ENCODE data around the gene FN1. TPM values are rescaled to one million over a fixed set of nuclear protein-coding genes. Genes with fewer than 3 reads are reported as not detected.

Gene FN1
- total RNA-seq, 4 donors from 2014 or later: 45.8 to 78.1 (median 52.7) TPM

DNA sequence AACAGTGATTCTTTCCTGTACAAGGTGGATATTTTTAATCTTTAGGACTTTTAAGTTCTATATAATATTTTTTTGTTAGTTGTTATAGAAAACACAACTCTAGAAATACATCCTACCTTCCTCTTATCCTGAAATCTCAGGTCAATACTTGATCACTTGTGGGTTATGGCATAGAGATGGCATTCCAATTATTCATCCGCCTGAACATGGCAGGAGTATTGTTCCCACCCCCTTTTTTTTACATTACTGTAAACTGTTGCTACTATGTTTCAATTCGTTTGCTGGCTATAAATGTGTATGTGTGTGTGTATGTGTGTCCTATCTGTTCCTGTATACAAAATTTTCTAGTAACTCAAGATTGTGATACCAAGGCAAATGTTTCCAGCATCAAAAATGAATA lies 43.3 kb upstream of the FN1 start:
- no peaks in the 10 kb centered on the region for H3K9me3 ChIP-seq
- no peak overlapping the region for H3K27ac ChIP-seq
- no peaks in the 10 kb centered on the region for H3K27me3 ChIP-seq
- no peaks in the 10 kb centered on the region for H3K4me1 ChIP-seq
- H3K4me3 ChIP-seq: no peak overlapping the region
- TF ChIP-seq, protein P1, sequence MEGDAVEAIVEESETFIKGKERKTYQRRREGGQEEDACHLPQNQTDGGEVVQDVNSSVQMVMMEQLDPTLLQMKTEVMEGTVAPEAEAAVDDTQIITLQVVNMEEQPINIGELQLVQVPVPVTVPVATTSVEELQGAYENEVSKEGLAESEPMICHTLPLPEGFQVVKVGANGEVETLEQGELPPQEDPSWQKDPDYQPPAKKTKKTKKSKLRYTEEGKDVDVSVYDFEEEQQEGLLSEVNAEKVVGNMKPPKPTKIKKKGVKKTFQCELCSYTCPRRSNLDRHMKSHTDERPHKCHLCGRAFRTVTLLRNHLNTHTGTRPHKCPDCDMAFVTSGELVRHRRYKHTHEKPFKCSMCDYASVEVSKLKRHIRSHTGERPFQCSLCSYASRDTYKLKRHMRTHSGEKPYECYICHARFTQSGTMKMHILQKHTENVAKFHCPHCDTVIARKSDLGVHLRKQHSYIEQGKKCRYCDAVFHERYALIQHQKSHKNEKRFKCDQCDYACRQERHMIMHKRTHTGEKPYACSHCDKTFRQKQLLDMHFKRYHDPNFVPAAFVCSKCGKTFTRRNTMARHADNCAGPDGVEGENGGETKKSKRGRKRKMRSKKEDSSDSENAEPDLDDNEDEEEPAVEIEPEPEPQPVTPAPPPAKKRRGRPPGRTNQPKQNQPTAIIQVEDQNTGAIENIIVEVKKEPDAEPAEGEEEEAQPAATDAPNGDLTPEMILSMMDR (IDR thresholded peaks at IDR 0.05): no peak
- TF ChIP-seq EP300 (IDR thresholded peaks at IDR 0.05): no peak
- WGBS: 56% methylated on average over 2 of the region's 2 CpGs
- H3K36me3 ChIP-seq: no peaks in the 10 kb centered on the region
- no peak for DNase-seq (ENCODE audit: low spot score in 2 of 2)

- no peak for TF ChIP-seq POLR2A (IDR thresholded peaks at IDR 0.05)
- Histone ChIP-seq H3K27me3 (no peaks in the 10 kb centered on the region), H3K27ac (no peak overlapping the region), H3K9me3 (no peaks in the 10 kb centered on the region), H3K36me3 (no peaks in the 10 kb centered on the region), H3K4me1 (no peaks in the 10 kb centered on the region), H3K4me3 (no peak overlapping the region)
- DNase-seq (ENCODE audit: low spot score in 2 of 2): no peak
- WGBS: 66% methylated on average over 2 of the region's 2 CpGs
Observed at GRCh38 chr2:215476424-215476823, 40.6 kb upstream of the FN1 start.

GRCh38 chr2:215466097-215466909 lies 30.4 kb upstream of the FN1 start:
- Histone ChIP-seq H3K27me3 (no peaks in the 10 kb centered on the region), H3K4me1 (no peaks in the 10 kb centered on the region), H3K27ac (peak overlapping the region; percentile 56), H3K4me3 (no peak overlapping the region), H3K9me3 (no peaks in the 10 kb centered on the region), H3K36me3 (no peaks in the 10 kb centered on the region)
- TF ChIP-seq EP300 (IDR thresholded peaks at IDR 0.05): no peak
- TF ChIP-seq POLR2A (IDR thresholded peaks at IDR 0.05): no peak
- TF ChIP-seq, protein P1 (IDR thresholded peaks at IDR 0.05): no peak
- TF ChIP-seq POLR2AphosphoS5 (IDR thresholded peaks at IDR 0.05): no peak
- WGBS: 74% methylated on average over 3 of the region's 3 CpGs
- DNase-seq (ENCODE audit: low spot score in 2 of 2): no peak

- no peak for DNase-seq (ENCODE audit: low spot score in 2 of 2)
- Histone ChIP-seq H3K27me3 (no peaks in the 10 kb centered on the region), H3K36me3 (no peaks in the 10 kb centered on the region), H3K27ac (no peak overlapping the region), H3K9me3 (no peaks in the 10 kb centered on the region), H3K4me3 (no peak overlapping the region), H3K4me1 (no peaks in the 10 kb centered on the region)
- TF ChIP-seq, protein P1 (IDR thresholded peaks at IDR 0.05): no peak
- TF ChIP-seq POLR2AphosphoS5 (IDR thresholded peaks at IDR 0.05): no peak
- no peak for TF ChIP-seq POLR2A (IDR thresholded peaks at IDR 0.05)
- no peak for TF ChIP-seq EP300 (IDR thresholded peaks at IDR 0.05)
- 83% methylated on average over 2 of the region's 2 CpGs for WGBS
Observed at GRCh38 chr2:215465256-215465655, 29.4 kb upstream of the FN1 start.

DNA sequence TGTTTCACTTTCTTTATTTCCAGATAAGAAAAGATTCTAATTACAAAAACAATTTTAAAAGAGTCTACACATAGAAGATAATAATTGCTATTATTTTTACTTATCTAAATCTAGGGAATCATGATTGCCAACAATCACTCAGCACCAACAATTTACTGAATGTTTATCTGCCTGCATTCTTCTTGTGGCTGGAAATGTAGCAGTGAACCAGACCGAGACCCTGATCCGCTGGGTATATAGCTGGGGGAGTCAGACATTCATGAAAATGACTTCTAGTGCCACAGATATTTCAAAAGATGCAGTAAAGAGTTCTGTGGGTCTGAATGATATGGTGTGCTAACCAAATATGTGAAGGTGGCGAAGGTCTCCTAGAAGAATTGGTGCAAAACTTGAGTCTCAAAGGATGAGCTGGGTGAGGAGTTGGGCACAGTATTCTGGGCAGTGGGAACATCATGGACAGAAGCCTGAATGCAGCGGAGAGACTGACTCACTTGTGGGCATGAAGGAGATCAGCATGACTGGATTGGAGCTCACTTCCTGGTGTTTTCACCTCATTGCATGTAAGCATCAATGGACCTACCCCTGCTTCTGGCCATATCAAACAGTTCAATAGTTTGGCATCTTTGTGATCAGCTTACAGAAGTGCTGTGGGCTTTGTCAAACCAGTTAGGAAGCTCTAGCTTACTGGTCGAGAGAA lies 26.1 kb upstream of the FN1 start:
- DNase-seq (ENCODE audit: low spot score in 2 of 2): no peak
- Histone ChIP-seq H3K27me3 (no peaks in the 10 kb centered on the region), H3K36me3 (no peaks in the 10 kb centered on the region), H3K4me1 (no peaks in the 10 kb centered on the region), H3K27ac (no peak overlapping the region), H3K9me3 (no peaks in the 10 kb centered on the region), H3K4me3 (no peak overlapping the region)
- no peak for TF ChIP-seq POLR2A (IDR thresholded peaks at IDR 0.05)
- TF ChIP-seq, protein P1 (IDR thresholded peaks at IDR 0.05): no peak
- TF ChIP-seq EP300 (IDR thresholded peaks at IDR 0.05): no peak
- TF ChIP-seq POLR2AphosphoS5 (IDR thresholded peaks at IDR 0.05): no peak
- 90% methylated on average over 5 of the region's 5 CpGs for WGBS
